GOT3 (cell line): ENCODE results near the gene LPIN1.

Experiments used
- DNase-seq: peaks from one replicate; lab custom pipeline; 2025; ENCODE audit warnings: mixed read lengths; lab: John Stamatoyannopoulos, UW

LPIN1 gene

DNA sequence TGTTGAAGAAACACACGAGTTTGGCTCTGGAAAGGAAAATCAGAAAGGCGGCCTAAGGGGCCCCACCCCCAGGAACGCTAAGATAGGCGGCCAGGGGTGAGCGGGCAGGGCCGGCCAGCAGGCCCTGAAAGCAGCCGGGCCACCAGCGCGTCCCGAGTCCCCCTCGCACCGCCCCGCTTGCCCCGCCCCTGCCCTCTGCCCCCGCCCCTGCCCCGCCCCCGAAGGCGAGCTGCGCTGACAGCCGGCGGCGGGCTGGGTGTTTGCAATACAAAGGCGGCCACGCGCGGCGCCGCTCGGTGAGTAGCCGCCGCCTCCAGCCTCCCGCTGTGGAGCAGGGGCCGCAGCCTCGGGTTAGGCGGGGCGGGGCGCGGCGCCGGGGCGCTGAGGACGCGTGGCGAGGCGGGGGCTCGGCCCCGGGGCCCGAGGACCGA lies at the start of gene LPIN1:
Gene LPIN1, plus strand, starts transcription at position 257 of the 431 bp plus-strand sequence. CDS start 18,910 bp downstream, outside the sequence.
- peak; percentile 79 for DNase-seq

DNA sequence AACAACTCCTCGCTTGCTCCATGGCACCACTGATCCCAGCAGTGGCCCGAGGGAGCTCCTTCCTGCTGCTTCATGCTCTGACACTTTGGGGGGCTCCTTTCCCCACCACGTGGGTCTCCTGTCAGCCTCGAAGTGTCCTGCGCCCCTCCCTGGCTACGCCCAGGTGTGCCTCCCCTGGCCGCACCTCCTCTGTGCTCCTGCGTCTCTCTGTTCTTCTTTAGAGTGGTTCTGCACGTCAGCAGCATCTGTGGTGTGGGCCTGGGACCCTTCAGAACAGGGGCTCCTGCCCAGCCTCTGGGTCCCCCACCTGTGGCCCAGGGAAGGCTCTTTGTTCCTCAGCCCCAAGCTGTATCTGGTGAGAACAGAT lies 49.7 kb upstream of the LPIN1 start:
- no peak for DNase-seq

- DNase-seq: peak; percentile 15
Observed at GRCh38 chr2:11697103-11697871, 49.1 kb upstream of the LPIN1 start.

GRCh38 chr2:11698009-11698922 lies 48.2 kb upstream of the LPIN1 start:
- DNase-seq: no peak

- DNase-seq: no peak
Observed at GRCh38 chr2:11699686-11700670, 46.5 kb upstream of the LPIN1 start.

DNA sequence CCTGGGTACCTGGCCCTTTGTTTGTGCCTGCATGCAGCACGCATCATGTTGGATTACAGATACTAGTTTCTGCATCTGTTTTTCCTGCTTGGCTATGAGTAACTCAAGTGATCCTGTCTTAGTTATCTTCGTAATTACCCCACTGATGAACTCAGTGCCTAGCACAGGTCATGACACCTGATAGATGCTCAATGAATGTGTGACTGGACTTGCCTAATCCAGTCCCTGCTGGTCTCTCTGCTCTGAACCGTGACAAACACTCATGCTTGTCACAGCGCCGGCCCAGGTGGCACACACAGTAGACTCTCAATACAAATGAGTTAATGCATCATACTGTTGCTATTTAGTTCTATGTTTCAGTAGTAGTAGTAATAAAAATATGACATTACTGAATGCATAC lies 45.2 kb upstream of the LPIN1 start:
- no peak for DNase-seq

- DNase-seq: no peak
Observed at GRCh38 chr2:11701751-11702301, 44.6 kb upstream of the LPIN1 start.

GRCh38 chr2:11702946-11703345 lies 43.5 kb upstream of the LPIN1 start:
- DNase-seq: no peak

- no peak for DNase-seq
Observed at GRCh38 chr2:11703700-11704099, 42.7 kb upstream of the LPIN1 start.

- no peak for DNase-seq
Observed at GRCh38 chr2:11705063-11705462, 41.4 kb upstream of the LPIN1 start.

GRCh38 chr2:11705711-11706110 lies 40.7 kb upstream of the LPIN1 start:
- DNase-seq: no peak

DNA sequence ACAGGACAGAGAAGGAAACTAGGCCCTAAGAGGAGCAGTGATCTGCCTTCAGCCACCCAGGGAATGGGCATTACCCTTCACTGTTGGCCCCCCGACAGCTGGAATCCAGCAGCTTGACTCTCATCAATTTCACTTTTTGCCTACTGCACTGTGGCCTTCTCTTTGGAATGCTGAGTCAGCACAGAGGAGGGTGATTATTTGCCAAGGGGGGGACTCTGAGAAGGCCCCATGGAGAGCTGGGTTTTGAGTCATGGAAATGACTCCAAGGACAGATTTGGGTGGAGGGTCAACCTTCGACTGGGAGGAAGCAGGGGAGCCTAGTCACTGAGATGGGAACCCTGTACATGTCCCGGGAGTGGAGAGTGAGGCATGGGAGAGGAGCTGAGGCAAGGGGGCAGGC lies 38.3 kb upstream of the LPIN1 start:
- DNase-seq: no peak

DNA sequence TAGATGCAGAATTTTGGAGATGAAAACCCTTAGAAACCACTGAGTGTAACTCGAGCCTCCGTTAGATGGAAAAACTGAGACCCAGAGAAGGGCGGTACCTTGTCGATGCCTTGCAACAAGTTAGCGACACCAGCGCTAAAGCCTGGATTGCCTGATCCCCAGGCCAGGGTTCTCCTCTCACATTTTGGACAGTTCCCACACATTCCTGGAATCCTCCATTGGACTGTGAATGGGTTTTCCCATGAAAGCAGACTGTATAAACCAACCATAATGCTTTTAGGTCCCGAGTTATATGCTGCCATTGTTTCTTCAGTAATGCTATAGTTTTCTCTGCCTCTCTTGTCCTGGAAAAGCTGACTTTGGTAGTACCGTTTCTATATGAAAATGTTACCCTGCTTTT lies 37.1 kb upstream of the LPIN1 start:
- no peak for DNase-seq

DNA sequence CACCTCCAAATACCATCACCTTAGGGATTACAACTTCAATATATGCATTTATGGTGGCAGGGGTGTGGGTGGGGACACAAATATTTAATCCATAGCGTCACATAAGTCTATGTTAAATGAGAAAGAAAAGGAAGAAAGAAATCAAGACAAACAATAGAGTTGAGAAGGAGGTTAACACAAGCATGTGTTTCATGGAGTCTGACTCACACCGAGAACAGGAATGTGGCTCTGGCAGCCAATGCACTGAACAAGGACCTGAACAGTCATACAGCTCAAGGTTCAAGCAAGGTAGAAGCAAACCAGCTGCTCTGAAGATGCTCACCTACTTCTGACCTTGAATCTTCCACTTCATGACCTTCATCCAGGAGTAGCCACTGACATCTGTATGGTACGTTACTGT lies 36.2 kb upstream of the LPIN1 start:
- DNase-seq: no peak

GRCh38 chr2:11710632-11711353 lies 35.6 kb upstream of the LPIN1 start:
- DNase-seq: no peak

DNA sequence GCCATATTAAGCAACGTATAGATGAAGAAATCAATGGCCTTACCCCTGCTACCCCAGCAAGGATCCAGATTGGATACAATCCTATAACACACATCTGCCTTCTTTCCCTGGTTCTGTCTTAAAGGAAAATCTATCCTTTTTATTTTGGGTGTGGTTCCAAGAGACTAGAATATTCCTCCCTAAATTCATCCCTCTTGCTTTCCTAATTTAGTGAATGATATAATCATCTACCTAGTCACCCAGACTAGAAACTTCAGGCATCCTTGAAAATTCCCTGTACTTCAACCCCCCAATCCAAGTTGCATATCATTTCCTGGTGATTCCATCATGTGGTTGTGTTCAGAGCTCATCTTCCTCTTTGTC lies 35.1 kb upstream of the LPIN1 start:
- DNase-seq: no peak

GRCh38 chr2:11711751-11712150 lies 34.7 kb upstream of the LPIN1 start:
- DNase-seq: no peak

GRCh38 chr2:11712866-11713265 lies 33.6 kb upstream of the LPIN1 start:
- no peak for DNase-seq

GRCh38 chr2:11713815-11714214 lies 32.6 kb upstream of the LPIN1 start:
- no peak for DNase-seq

- DNase-seq: no peak
Observed at GRCh38 chr2:11715987-11716652, 30.3 kb upstream of the LPIN1 start.
